Activated CD8-positive, alpha-beta memory T cell treated with anti-CD3 and anti-CD28 coated beads for 24 hours (primary cell): ENCODE results near the gene ITGAV.

Experiments used
- DNase-seq: peaks from one replicate; pipeline ENCODE4 v3.0.0-alpha.2; 2020

The ITGAV gene

DNA sequence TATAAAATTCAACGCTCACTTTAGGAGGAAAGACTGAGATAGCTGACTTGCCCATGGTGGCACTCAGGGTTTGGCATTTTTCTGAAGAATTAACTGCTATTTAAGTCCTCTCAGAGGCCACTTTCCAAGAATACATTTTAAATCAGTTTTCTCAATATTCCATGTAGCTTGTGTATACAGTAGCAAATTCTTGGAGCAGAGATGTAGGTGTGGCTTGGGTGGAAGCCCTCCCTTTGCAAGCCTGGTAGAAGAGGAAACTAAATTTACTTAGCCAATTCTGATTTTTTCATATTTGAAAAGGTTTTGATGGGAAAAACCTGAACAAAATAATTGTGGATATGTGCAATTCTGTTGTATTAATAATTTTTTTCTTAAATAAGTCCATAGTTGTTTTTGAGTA is 14.0 kb upstream of the ITGAV start:
- no peak for DNase-seq

GRCh38 chr2:186576614-186577013 is 13.2 kb upstream of the ITGAV start:
- no peak for DNase-seq

GRCh38 chr2:186582698-186583097 is 7.2 kb upstream of the ITGAV start:
- no peak for DNase-seq

DNA sequence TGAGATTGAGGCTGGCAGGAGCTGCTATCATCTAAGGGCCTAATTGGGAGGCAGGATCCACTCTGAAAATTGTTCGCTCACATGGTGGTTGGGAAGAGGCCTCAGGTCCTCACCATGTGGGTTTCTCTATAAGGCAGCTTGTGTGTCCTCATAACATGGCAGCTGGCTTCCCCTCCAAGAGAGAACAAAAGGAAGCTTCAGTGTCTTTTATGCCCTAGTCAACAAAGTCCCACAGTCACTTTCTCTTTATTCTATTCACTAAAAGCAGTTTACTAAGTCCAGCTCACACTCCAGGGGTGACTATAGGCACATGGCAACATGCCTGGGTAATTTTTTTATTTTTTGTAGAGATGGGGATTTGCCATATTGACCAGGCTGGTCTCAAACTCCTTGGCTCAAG is 5.8 kb upstream of the ITGAV start:
- no peak for DNase-seq

DNA sequence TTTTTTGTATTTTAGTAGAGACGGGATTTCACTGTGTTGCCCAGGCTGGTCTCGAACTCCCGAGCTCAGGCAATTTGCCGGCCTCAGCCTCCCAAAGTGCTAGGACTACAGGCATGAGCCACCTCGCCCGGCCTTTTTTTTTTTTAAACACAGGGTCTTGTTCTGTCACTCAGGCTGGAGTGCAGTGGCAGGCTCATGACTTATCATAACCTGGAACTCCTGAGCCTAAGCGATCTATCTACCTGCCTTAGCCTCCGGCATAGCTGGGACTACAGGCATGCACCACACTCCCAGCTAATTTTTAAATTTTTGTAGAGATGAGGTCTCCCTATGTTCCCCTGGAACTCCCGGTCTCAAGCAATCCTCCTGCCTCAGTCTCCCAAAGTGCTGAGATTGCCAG is 1.4 kb upstream of the ITGAV start:
- DNase-seq = no peak

DNA sequence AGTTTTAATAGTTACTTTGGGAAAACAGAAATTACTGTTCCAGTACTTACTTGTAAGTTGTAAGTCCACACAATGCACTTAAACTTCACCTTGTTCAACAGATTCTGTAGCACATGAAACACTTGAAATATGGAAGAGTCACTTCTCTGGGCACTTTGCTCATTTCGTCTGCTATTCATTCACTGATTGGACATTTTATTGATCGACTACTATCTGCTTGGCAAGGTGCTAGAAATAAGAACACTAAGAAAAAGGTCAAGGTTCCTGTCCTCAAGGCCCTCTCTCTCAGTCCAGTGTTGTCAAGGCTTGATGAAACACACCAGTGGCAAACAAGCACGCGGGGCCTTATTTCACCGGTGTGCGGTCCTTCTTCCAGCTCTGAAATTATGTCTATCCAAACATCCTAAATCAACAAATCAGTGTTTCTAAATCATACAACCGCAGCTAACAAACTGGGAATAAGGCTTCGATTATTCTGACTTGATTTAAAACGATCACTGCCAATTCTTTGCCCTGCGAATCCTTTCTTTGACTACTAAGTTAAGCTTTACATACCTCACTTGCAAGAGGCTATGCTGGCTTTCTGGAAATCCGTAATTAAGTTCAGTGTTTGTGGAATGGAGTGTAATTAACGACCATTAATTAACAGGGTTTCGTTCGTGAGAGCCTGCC is 780 bp upstream of the ITGAV start:
- no peak for DNase-seq

DNA sequence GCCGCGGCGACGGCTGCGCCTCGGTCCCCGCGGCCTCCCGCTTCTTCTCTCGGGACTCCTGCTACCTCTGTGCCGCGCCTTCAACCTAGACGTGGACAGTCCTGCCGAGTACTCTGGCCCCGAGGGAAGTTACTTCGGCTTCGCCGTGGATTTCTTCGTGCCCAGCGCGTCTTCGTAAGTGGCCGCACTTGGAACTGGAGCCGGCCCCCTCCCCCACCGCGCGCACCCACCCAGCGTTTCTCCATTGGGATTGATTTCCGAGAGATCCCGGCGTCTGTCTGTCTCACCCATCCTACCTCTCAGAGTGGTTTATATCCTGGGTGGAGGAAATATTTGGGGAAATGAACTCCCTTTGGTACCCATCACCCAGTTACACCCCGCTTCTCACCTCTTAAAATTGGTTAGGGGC is 498 bp downstream of the ITGAV start:
- DNase-seq = no peak

- peak; percentile 62 for DNase-seq
Observed at GRCh38 chr2:186590759-186591505, 1.1 kb downstream of the ITGAV start.

DNA sequence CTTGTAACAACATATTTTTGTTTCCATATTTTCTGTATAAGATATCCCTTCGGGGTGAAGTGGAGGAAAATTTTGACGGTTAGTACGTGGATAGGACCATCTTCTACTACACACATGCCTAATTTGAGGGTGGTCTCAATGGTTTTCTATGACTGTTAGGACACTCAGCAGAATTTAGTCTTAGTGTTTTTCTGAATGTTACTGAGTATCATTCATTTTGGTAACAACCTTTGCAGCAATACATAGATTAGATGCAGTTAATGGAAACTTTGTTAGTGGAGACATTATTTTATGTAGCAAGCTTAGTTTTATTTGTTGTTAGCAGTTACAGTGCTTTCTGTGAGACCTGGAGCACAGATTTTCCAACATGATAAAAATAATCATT is 1.6 kb downstream of the ITGAV start:
- DNase-seq = no peak

- no peak for DNase-seq
Observed at GRCh38 chr2:186592137-186592875, 2.5 kb downstream of the ITGAV start.

DNA sequence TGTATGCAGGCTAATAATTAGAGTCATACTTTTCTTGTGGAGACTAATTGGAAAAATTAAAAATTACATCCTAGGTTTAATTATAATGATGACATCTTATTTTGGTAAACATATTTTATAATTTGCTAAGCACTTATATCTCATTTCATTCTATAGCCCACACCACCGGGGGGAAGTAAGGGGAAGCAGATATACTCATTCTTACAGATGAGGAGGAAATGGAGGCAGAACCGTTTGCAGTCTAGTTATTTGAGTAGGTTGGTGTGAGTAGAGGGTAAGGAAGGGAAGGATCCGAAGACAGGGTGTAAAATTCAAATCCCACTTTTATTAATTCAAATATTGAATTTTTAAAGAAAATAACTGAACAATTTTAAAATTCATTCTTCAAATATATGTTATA is 3.7 kb downstream of the ITGAV start:
- no peak for DNase-seq

- no peak for DNase-seq
Observed at GRCh38 chr2:186594001-186594722, 4.3 kb downstream of the ITGAV start.

GRCh38 chr2:186595219-186595618 is 5.4 kb downstream of the ITGAV start:
- DNase-seq = no peak

GRCh38 chr2:186599186-186599778 is 9.4 kb downstream of the ITGAV start:
- no peak for DNase-seq

GRCh38 chr2:186603286-186603685 is 13.4 kb downstream of the ITGAV start:
- DNase-seq = no peak

DNA sequence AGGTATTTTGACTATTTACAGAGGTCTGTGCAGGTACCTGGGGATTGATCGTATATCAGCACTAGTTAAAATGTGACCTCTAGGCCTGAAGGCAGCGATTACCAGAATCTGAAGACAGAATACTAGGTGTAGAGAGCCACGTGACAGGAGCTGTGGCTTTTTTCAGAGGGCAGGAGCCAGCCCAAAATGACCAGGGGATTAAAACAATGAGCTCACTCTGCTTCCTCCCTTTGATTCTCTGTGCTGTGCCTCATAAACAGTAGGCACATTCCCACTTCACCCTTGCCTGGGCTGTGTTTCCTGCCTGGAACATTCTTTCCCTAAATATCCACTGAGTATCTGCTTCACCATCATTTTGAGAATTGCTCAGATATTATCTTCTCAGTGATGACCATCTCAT is 15.2 kb downstream of the ITGAV start:
- no peak for DNase-seq

DNA sequence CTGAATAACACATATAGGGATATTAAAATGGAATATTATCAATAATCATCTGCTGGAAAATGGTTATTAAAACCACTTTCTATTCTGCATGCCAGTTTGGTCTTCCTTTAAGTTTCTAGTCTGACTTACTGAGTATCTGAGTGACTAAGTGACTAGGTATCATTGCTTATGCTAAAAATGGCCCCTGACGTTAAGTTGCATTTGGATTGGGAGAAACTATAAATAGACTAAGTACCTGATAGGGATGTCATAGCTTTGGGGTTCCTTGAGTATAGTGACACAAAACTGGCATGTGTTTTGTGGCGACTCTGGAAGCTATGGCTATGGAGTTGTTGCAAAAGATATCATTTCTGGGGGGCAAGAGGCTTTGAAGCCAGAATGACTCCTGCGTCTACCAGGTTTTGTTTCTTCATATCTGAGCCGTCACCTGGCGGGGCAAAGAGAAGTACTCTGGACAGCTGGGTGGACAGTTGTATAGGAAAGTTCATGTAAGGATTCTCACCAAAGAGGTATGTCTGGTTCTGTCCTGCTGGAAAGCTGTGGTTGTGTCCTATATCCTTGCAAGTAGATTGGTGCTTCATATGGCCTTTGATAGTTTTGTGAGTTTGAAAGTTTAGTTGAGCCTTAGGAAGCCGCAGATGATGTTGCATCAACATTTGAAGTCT is 17.9 kb downstream of the ITGAV start:
- no peak for DNase-seq

DNA sequence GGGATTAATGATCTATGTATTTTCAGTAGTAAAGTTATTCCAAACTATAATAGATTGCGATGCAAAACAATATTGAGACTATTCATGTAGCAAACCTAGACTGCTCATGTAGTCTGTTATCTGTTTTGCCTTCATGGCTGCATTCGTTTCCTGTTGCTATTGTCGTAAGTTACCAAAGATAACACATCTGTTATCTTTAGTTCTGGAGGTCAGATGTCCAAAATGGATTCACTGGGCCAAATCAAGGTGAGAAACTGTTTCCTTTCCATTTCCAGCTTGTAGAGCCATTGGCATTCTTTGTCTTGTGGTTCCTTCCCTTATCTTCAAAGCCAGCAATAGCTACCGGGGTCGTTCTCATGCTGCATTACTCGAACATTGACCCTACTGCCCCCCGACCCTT is 20.9 kb downstream of the ITGAV start:
- DNase-seq = no peak

GRCh38 chr2:186611526-186611925 is 21.7 kb downstream of the ITGAV start:
- DNase-seq = no peak

DNA sequence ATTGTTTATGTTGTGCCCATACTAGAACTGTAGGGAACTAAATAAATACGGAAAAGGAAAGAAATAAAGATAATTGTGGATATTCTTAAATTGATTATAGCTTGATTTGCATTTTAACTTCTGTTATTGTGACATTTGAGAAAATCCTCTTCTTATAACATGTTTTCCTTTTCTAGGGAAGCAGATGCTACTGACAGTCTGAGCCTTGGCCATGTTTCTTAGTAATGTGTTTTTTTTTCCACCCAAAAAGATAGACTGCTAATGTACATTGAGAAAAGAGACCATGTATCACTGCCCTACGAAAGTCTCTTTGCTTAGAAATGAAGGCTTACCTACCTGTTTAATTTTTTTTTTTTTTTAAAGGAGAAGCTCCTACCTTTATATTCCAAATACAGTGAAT is 22.2 kb downstream of the ITGAV start:
- DNase-seq = no peak

DNA sequence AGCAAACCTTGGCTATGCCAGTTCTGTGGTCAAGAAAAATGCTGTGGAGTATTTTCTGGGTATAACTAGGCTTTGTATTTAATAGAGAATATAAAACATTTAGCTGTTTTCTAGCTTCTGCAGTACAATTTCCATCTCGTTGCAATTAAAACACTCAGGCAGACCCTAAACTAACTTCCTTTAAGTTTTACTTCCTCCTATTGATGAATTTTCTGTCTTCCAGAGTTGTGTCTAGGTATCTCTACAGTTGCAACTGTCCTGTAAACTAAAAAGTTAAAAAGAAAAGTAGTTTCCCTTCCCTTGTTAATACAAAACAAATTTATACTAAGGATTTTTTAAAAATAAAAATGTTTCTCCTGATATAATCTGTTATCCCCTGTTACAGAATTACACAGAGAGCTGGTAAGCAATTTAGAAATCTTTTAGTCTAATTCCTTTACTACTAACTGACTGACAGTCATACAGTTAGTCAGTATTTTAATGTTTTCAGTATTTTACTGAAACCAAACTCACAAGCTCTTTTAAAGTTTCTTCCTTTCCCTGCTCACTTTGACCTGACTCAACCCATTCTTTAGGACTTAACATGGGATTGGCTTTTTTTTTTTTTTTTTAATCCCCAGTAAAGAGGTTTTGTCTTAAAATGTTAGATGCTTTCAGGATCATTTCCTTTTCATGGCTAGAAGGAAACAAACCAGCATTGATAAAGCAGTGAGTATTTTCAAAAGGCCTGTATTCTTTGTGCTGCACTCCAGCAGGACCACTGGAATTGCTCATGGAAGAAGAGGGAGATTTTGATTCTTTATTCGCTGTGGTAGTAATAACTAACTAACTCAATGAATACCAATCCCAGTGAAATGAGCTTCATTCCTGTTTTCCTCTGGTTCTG is 22.9 kb downstream of the ITGAV start:
- DNase-seq = no peak
